HG03139 (cell line): ENCODE data around the gene RAB44.

Experiments used
- ATAC-seq: cut with Tn5 transposase; IDR thresholded peaks from one replicate; pipeline ENCODE4 v1.9.1; 2021; ENCODE audit not compliant: unreplicated experiment

Gene RAB44

GRCh38 chr6:36668591-36668990 lies 29.0 kb upstream of the RAB44 start:
- ATAC-seq = no peak

- ATAC-seq = no peak
These were observed 28.6 kb upstream of the RAB44 start for GRCh38 chr6:36669002-36669401.

DNA sequence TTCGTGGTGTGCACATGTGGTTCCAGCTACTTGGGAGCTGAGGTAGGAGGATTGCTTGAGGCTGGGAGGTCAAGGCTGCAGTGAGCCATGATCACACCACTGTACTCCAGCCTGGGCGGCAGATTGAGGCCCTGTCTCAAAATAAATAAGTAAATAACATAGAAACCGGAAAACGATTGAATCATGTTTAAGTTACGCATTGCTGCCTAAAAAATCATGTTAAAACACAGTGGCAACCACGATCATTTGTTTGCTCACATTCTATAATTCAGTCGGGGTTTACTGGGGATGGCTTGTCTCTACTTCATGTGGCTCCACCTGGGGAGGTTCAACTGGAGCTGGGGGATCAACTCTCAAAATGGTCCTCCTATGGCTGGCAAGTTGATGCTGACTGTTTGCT lies 27.4 kb upstream of the RAB44 start:
- no peak for ATAC-seq

GRCh38 chr6:36671687-36672375 lies 25.8 kb upstream of the RAB44 start:
- no peak for ATAC-seq

GRCh38 chr6:36673882-36674281 lies 23.7 kb upstream of the RAB44 start:
- ATAC-seq = no peak

DNA sequence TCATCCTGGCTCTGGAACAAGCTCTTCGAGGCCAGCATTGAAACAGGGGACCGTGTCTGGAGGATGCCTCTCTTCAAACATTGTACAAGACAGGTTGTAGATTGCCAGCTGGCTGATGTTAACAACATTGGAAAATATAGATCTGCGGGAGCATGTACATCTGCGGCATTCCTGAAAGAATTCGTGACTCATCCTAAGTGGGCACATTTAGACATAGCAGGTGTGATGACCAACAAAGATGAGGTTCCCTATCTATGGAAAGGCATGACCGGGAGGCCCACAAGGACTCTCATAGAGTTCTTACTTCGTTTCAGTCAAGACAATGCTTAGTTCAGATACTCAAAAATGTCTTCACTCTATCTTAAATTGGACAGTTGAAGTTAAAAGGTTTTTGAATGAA lies 22.7 kb upstream of the RAB44 start:
- no peak for ATAC-seq

DNA sequence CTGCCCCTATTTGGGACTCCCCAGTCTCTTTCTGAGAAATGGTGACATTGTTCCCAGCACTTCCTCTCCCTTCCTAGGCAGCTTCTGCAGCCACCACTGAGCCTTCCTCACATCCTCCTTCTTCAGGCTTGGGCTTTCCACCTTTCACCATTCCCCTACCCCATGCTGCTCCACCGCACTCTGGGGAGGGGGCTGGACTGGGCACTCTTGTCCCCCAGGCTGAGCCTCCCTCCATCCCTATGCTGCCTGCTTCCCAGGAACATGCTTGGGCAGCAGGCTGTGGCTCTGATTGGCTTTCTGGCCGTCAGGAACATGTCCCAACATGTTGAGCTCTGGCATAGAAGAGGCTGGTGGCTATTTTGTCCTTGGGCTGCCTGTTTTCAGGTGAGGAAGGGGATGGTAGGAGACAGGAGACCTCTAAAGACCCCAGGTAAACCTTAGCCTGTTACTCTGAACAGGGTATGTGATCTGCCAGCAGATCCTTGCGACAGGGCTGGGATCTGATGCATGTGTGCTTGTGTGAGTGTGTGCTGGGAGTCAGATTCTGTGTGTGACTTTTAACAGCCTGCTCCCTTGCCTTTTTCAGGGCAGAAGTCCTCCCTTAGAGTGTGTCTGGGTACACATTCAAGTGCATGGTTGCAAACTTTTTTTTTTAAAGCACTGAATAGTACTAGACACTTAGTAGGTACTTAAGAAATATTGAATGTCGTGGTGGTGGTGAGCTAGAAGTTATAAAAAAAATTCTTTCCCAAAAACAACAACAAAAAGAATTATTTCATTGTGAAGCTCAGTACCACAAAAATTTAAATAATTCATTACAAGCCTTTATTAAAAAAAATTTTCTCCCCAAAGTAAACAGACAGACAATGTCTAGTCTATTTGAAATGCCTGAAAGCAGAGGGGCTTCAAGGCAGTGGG lies 21.2 kb upstream of the RAB44 start:
- ATAC-seq = no peak

DNA sequence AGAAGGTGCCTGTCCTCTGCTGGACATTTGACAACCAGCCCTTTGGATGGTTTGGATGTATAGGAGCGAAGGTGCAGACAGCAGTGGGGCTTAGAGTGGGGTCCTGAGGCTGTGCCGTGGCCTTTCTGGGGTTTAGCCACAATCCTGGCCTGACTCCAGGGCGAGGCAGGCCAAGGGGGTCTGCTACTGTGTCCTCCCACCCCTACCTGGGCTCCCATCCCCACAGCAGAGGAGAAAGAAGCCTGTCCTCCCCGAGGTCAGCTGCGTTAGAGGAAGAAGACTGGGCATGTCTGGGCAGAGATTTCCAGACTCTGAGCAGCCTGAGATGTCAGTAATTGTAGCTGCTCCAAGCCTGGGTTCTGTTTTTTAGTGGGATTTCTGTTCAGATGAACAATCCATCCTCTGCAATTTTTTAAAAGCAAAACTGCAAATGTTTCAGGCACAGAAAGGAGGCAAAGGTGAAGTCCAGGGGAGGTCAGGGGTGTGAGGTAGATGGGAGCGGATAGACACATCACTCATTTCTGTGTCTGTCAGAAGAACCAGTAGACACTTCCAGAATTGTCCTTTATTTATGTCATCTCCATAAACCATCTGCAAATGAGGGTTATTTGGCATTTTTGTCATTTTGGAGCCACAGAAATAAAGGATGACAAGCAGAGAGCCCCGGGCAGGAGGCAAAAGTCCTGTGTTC lies 20.4 kb upstream of the RAB44 start:
- no peak for ATAC-seq

GRCh38 chr6:36677753-36678487 lies 19.7 kb upstream of the RAB44 start:
- ATAC-seq = no peak

- peak; percentile 36 for ATAC-seq
These were observed 19.1 kb upstream of the RAB44 start, which contains the start of gene CDKN1A for GRCh38 chr6:36678488-36679042. Gene CDKN1A (plus strand): TSS chr6:36678714. CDS start chr6:36684102, 5,388 bp downstream.

DNA sequence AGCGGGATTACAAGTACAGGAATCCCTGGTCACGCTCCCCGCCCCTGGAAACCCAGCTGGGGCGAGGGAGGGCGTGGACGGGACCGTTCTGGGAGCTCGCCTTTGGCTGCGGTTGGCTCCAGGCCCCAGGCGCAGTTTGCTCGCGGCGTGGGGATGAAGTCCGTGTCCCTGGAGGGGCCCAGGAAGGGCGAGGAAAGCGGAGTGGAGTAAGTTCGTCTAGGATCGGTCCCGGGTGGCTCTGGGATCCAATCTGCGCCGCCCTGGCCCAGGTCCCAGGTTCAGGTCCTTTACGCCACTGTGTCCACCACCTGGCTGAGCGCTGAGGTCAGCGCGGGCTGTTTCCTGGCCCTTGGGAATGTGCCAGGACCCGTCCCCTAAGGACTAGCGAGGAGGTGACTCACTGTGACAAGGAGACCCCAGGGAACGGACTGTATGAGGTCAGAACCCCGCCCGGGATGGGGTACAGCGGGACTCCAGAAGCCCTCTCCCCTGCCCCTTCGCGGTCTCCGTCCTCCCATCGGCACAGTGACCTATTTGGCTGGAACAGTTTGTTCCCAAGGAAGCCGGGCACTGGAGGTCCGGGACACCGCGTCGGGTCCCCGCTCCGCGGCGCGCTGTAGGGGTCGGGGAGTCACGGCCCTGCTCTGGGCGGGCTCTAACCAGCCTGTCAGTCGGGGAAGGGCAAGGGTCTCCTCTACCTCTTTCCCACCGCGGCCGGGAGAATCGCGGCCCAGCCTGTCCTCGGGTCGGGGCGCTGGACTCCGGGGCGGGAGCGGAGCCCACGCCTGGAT lies 18.4 kb upstream of the RAB44 start:
- ATAC-seq = no peak

DNA sequence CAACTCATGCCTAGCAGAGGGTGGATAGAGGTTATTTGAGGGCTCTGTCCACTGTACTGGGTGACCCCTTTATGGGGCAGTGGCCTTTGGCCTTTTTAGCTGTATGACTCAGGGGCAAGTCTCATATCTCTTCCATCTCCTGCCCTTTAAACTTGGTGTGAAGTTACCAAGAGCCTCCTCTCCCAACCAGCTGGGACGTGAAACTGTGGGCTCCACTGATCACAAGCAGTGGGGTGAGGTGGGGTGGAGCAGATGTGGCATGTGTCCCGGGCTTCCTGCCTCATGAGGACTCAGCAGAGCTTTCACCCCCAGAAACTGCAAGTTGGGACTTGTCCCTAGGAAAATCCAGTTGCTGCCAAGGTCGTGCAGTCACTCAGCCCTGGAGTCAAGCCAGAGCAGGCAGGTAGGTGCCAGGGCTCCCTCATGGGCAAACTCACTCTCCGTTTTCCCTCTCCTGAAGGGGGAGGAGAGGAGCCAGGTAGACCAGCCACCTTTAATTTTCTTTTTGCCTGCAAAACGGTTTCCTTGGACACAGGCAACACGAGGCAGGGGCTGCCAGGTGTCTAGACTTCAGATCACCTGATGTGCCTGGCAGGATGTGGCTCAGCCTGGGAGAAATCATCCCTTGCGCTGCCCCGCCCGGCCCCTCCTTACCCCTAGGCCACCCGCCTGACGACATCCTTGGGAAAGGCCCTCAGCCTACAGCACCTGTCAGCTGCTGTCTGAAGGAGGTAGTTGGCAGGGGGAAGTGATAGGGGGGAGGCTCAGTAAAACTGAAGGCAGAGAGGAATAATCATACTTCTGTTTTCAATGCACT lies 15.1 kb upstream of the RAB44 start:
- no peak for ATAC-seq

GRCh38 chr6:36683145-36683655 lies 14.4 kb upstream of the RAB44 start:
- no peak for ATAC-seq

DNA sequence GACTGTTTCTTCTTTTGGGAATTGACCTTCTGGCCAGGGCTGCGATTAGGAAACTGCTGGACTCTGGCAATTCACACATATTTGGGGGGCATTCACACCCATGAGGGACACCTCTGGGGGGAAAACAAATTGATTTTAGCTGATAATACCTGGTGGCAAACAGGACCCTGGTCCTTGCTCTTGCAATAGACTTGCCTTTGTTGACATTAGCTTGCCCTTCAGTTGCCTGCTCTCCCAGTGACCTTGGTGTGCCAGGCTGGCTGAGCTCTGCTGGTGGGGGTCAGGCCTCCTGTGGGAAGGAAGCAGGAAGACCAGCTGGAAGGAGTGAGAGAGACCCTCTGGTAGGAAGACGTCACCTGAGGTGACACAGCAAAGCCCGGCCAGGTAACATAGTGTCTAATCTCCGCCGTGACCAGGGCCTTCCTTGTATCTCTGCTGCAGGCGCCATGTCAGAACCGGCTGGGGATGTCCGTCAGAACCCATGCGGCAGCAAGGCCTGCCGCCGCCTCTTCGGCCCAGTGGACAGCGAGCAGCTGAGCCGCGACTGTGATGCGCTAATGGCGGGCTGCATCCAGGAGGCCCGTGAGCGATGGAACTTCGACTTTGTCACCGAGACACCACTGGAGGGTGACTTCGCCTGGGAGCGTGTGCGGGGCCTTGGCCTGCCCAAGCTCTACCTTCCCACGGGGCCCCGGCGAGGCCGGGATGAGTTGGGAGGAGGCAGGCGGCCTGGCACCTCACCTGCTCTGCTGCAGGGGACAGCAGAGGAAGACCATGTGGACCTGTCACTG lies 13.8 kb upstream of the RAB44 start:
- ATAC-seq = no peak

- ATAC-seq = no peak
These were observed 13.2 kb upstream of the RAB44 start for GRCh38 chr6:36684447-36684812.

- ATAC-seq = no peak
These were observed 12.3 kb upstream of the RAB44 start for GRCh38 chr6:36685166-36685924.

DNA sequence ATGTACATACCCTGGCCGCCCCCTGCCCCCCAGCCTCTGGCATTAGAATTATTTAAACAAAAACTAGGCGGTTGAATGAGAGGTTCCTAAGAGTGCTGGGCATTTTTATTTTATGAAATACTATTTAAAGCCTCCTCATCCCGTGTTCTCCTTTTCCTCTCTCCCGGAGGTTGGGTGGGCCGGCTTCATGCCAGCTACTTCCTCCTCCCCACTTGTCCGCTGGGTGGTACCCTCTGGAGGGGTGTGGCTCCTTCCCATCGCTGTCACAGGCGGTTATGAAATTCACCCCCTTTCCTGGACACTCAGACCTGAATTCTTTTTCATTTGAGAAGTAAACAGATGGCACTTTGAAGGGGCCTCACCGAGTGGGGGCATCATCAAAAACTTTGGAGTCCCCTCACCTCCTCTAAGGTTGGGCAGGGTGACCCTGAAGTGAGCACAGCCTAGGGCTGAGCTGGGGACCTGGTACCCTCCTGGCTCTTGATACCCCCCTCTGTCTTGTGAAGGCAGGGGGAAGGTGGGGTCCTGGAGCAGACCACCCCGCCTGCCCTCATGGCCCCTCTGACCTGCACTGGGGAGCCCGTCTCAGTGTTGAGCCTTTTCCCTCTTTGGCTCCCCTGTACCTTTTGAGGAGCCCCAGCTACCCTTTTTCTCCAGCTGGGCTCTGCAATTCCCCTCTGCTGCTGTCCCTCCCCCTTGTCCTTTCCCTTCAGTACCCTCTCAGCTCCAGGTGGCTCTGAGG lies 11.5 kb upstream of the RAB44 start:
- ATAC-seq = no peak
